Mesodermal cell (in vitro differentiated cells): ENCODE measurements around the gene WDFY4.

Experiments used
- H3K27ac ChIP-seq: 2 replicates; pipeline ENCODE4 v1.7.0; 2013; ENCODE audit warnings: mild to moderate bottlenecking, low read depth, low read length, moderate library complexity; ENCODE audit not compliant: severe bottlenecking
- H3K36me3 ChIP-seq: 2 replicates; pipeline ENCODE4 v1.7.1; 2013; ENCODE audit warnings: mild to moderate bottlenecking, low read length, moderate library complexity; ENCODE audit not compliant: control insufficient read depth, insufficient read depth
- H3K4me1 ChIP-seq: one replicate; pipeline ENCODE4 v1.7.1; 2013; ENCODE audit warnings: mild to moderate bottlenecking, low read length; ENCODE audit not compliant: insufficient read depth, control insufficient read depth, poor library complexity, severe bottlenecking
- H3K4me3 ChIP-seq: 2 replicates; pipeline ENCODE4 v1.7.0; 2013; ENCODE audit warnings: low read length, control low read depth, mild to moderate bottlenecking; ENCODE audit not compliant: insufficient read depth, poor library complexity, severe bottlenecking; ENCODE audit errors: extremely low read depth
- H3K9me3 ChIP-seq: 2 replicates; pipeline ENCODE4 v1.7.1; 2013; ENCODE audit warnings: mild to moderate bottlenecking, low read length, moderate library complexity; ENCODE audit not compliant: control insufficient read depth
- WGBS, 2 experiments: methylation state at CpG; one replicate each; pipeline ENCODE4 v1.1.5; 2013; ENCODE audit warnings: missing lambda C conversion rate in 2 of 2; ENCODE audit not compliant: insufficient coverage in 2 of 2; 5-methylcytosine and 5-hydroxymethylcytosine counted together

Gene WDFY4

DNA sequence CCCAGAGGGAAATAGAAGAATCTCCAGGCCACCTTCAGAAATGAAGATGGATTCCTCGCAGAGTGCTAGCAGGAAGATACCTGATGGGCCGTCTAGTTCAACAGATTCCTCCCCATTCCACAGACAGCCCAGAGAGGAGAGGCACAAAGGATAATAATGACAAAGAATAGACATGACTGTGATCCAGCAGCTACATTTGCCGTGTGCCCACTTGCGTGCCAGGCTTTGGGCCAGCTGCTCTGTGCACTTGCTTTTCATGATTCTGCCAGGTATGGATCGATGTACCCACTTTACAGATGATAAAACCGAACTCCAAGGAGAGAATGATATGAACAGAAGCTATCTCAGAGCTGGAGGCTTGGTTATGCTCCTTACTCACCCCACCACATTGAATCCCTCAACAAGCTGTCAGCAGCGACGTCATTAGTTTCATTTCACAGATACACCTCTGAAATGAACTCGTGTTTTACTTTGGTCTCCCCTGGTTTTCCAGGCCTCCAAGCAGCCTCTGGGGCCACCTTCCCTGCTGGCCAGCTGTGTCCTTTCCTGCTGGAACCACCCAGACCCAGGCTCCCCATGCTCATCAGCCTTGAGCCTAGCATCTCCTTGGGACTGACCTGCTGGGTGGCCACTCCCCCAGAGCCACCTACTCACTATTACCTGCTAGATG is 11.9 kb upstream of the WDFY4 start:
- no peak overlapping the region for H3K27ac ChIP-seq
- H3K9me3 ChIP-seq, result peaks cover 2% of the 10 kb centered on the region
- WGBS, 2 experiments, result 90 to 96% methylated on average over 4 to 7 of the region's 9 CpGs
- no peaks in the 10 kb centered on the region for H3K4me1 ChIP-seq
- H3K36me3 ChIP-seq, result no peaks in the 10 kb centered on the region
- H3K4me3 ChIP-seq, result no peak overlapping the region

DNA sequence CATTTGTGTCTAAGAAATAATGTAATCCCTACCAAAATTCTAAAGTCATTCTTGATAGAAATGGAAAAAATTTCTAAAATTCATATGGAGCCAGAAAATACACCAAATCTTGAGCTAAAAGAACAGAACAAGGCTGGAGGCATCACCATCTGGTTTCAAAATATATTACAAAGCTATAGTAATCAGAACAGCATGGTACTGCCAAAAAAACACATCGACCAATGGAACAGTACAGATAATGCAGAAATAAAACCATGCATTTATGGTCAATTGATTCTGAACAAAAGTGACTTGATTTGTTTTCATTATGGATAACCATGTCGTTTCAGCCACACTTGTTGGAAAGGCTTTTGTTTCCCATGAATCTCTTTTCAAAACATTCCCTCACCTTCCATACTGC is 7.0 kb upstream of the WDFY4 start:
- H3K27ac ChIP-seq, result no peak overlapping the region
- 80 to 100% methylated on average over 1 to 2 of the region's 2 CpGs for WGBS, 2 experiments
- H3K9me3 ChIP-seq, result peaks cover 5% of the 10 kb centered on the region
- no peaks in the 10 kb centered on the region for H3K4me1 ChIP-seq
- H3K4me3 ChIP-seq, result no peak overlapping the region
- no peaks in the 10 kb centered on the region for H3K36me3 ChIP-seq

DNA sequence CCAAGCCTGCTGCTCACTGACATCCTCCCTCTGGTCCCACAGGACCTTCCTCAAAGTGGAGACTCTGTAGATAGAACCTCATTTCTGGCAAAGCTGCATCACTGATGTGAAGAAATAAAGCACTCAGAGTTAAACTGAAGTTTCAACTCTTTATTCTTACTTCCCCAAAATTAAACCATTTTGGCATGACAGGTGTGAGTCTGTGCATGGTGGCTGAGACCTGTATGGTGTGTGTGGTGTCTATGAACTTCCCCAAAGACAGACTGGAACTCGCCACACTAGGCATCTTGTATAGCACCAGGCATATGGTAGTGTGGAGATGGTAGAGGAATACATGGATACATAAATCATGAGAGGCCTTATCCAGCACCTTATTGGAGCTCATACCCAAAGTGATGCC is 6.6 kb upstream of the WDFY4 start:
- no peaks in the 10 kb centered on the region for H3K36me3 ChIP-seq
- 50 to 100% methylated on average over 1 of the region's 1 CpG for WGBS, 2 experiments
- H3K9me3 ChIP-seq, result peaks cover 5% of the 10 kb centered on the region
- H3K4me1 ChIP-seq, result no peaks in the 10 kb centered on the region
- no peak overlapping the region for H3K4me3 ChIP-seq
- no peak overlapping the region for H3K27ac ChIP-seq

DNA sequence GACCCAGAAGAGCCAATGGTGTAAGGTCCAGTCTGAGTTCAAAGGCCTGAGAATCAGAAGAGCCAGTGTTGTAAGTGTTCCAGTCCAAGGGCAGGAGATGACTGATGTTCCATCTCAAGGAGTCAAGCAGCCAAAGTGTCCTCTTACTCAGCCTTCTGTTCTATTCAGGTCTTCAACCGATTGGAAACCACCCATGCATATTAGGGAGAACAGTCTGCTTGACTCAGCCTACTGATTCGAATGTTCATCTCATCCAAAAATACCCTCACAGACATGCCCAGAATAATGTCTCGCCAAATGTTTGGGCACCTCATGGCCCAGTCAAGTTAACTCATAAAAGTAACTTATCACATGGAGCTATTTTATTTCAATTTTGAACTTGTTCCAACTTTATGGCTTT is 2.9 kb upstream of the WDFY4 start:
- Histone ChIP-seq H3K4me3 (no peak overlapping the region), H3K36me3 (no peaks in the 10 kb centered on the region), H3K9me3 (peaks cover 5% of the 10 kb centered on the region), H3K27ac (no peak overlapping the region), H3K4me1 (no peaks in the 10 kb centered on the region)
- 80 to 82% methylated on average over 2 to 3 of the region's 3 CpGs for WGBS, 2 experiments

DNA sequence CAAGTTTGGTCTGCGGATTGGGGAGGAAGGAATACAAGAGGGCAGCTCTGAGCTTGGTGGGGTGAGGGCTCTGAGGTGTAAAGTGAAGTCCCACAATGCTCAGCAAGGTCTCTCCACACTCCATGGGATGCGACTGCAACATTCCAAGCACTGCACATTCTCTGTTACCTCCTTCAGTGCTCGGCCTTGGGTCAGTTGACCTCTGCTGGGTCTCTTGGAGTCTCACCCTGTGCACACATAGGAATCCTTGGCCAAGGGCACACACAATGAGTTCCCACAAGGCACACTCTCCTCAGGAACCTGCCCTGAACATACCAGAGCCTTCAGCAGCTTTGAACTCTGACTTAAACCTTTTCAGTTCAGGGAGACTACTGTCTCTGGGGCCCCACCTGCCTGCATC is 2.4 kb upstream of the WDFY4 start:
- 80% methylated on average over 2 of the region's 3 CpGs; no CpG with 5 or more reads in 1 of the 2 experiments for WGBS, 2 experiments
- no peaks in the 10 kb centered on the region for H3K36me3 ChIP-seq
- no peak overlapping the region for H3K4me3 ChIP-seq
- H3K9me3 ChIP-seq, result peaks cover 5% of the 10 kb centered on the region
- H3K27ac ChIP-seq, result no peak overlapping the region
- no peaks in the 10 kb centered on the region for H3K4me1 ChIP-seq

DNA sequence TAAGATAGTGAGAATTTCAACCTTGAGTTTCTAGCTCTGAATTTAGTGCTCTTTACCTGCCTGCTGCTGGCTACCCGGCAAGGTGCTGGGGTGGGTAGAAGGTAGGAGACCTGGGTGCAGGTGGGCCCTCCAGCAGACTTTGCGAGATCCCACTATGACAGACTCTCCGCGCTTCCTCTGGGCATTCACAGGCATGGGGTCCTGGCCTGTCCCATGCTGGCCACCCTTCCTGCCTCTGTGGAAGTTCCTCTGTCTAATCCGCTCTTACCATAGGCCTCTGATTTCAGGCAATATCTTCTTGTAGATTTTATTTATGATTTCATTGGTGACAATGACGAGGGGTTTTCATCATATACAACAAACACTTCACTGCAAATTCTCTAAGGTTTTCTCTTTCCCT is 1.2 kb upstream of the WDFY4 start:
- Histone ChIP-seq H3K4me1 (no peaks in the 10 kb centered on the region), H3K27ac (no peak overlapping the region)
- WGBS, 2 experiments, result 83 to 100% methylated on average over 1 to 3 of the region's 6 CpGs

DNA sequence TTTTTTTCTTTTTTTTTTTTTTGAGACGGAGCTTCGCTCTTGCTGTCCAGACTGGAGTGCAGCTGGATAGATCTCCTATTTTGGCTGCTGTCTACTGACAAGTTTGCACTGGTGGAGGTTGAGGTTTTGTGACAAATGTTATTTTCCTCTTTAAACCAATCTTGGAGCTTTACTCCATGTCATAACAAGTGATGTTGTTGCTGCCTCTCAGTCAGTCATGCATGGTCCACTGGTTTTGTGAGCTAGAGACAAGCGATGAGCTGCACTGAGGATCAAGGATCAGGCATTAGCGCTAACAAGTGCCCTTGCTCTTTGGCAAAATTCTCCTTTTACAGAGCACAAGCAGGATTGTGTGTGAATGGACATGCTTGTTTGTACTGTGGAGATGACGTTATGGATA is 805 bp upstream of the WDFY4 start:
- WGBS, 2 experiments, result 93 to 94% methylated on average over 2 to 3 of the region's 5 CpGs
- Histone ChIP-seq H3K9me3 (no peaks in the 10 kb centered on the region), H3K27ac (no peak overlapping the region), H3K4me1 (no peaks in the 10 kb centered on the region), H3K36me3 (no peaks in the 10 kb centered on the region), H3K4me3 (no peak overlapping the region)

More for the DNA sequence above, 1.2 kb upstream of the WDFY4 start:
- Histone ChIP-seq H3K4me3 (no peak overlapping the region), H3K36me3 (no peaks in the 10 kb centered on the region), H3K9me3 (no peaks in the 10 kb centered on the region)

DNA sequence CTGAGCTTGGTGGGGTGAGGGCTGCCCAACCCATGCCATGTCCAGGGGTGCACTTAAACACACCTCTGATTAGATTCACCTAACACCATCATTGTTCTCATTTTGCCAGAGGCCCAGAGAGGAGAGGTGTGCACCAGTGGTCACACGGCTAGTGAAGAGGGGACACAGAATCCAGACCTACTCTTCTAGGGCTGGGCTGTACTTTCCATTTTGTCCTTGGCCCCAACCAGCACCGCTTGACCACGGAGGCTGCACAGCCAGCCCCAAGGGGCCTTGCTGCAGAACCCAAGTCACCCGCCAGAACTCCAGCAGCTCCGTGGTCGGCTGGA is 246 bp upstream of the WDFY4 start:
- no peaks in the 10 kb centered on the region for H3K4me1 ChIP-seq
- H3K36me3 ChIP-seq, result no peaks in the 10 kb centered on the region
- no peaks in the 10 kb centered on the region for H3K9me3 ChIP-seq
- H3K27ac ChIP-seq, result no peak overlapping the region
- H3K4me3 ChIP-seq, result no peak overlapping the region
- 91 to 94% methylated on average over 3 to 6 of the region's 6 CpGs for WGBS, 2 experiments

DNA sequence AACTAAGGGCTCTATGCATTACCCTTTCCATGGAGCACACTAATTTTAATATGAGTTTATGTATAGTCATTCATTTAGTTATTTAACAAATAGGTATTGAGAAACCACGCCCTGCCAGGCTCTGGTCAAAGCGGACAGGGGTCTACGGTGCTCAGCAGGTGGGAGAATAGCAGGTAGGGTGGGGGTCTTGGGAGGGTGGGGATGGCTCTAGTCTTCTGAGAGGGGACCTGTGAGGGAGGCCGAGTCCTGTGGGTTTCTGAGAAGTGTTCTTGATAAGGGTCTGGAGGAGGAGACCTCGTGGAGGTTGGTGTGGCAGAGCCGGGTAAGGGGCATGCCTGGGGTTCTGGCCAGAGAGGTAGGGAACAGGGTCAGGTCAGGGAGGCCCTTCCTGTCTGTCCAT is 1.1 kb downstream of the WDFY4 start:
- Histone ChIP-seq H3K4me1 (no peaks in the 10 kb centered on the region), H3K27ac (no peak overlapping the region)

DNA sequence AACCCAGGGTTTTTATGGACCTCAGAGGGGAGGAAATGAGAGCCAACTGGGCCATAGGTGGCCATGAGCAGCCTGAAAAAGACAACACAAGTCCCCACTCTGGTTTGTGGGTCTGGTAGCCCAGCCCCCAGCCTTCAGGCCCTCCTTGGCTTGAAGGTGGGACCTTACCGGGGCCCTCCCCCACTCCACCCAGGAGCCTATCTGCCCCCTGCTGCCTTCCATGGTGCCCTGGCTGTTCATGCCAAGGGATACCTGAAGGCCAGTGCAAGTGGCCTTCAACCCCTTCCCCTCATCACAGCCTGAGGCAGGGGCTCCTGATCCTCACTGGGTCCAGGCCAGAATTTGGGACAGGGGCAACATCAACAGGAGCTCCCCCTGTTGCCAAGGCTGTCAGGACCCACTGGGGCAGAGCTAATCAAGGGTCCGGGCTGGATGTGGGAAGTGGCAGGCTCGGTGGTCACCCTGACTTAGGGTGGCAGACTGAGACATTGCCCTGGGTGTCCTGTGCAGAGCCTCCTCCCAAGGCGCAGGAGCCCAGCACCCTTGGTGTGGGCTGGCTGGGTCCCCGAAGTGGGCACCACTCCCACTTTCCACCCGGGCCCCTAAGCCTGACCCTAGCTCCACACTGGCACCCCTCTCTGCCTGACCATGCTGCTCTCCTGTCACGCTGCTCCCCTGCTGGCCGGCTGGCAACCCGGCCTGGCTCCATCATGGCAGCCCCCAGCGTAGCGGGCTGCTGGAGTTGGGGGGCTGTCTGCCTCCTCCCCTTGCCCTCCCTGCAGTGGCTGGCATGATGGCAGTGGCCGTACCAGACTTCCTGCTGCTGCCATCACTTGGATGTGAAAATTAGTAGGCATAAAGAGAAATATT is 6.4 kb downstream of the WDFY4 start:
- Histone ChIP-seq H3K27ac (no peak overlapping the region), H3K9me3 (peaks cover 8% of the 10 kb centered on the region), H3K36me3 (no peaks in the 10 kb centered on the region), H3K4me1 (no peaks in the 10 kb centered on the region), H3K4me3 (no peak overlapping the region)
- 89 to 91% methylated on average over 5 to 12 of the region's 12 CpGs for WGBS, 2 experiments

More for the DNA sequence above, 1.1 kb downstream of the WDFY4 start:
- Histone ChIP-seq H3K36me3 (no peaks in the 10 kb centered on the region), H3K9me3 (peaks cover 8% of the 10 kb centered on the region), H3K4me3 (no peak overlapping the region)
- WGBS, 2 experiments, result 86 to 92% methylated on average over 2 to 4 of the region's 6 CpGs
